A673 (cell line): Measurements from ENCODE around the gene PHF20. TPM values are rescaled to one million over a fixed set of nuclear protein-coding genes. Genes with fewer than 3 reads are reported as not detected.

Experiments used
- BruUV-seq: library from RNA; stranded (reverse); fragments of 400-500 nt; replicated peaks from 2 replicates; lab custom pipeline; 2021; lab: Mats Ljungman, UMichigan
- CTCF ChIA-PET: fragments of 300-600 bp; sonication (Branson Sonifier 250); formaldehyde crosslinking; loops from one replicate; lab custom pipeline; 2022; ENCODE audit warnings: antibody characterized with exemption; lab: Charles Lee
- POLR2A ChIA-PET: fragments of 300-600 bp; sonication (Branson Sonifier 250); formaldehyde crosslinking; loops from one replicate; lab custom pipeline; 2022; ENCODE audit warnings: antibody characterized with exemption; ENCODE audit not compliant: low non-redundant PET; lab: Charles Lee
- DNase-seq: peaks from one replicate; pipeline ENCODE4 v3.0.0-alpha.2; 2015; ENCODE audit warnings: low spot score
- H3K27ac ChIP-seq: fragments of 200-600 bp; sonication (generic); 2 replicates; pipeline ENCODE4 v1.5.1; 2016; ENCODE audit warnings: mixed run types, low read depth, mild to moderate bottlenecking, mixed read lengths, antibody characterized with exemption, low read length; ENCODE audit not compliant: poor library complexity, severe bottlenecking
- H3K27me3 ChIP-seq: fragments of 200-600 bp; sonication (generic); replicated peaks from 2 replicates; pipeline ENCODE4 v1.6.1; 2017; ENCODE audit warnings: mixed run types, low read depth, mild to moderate bottlenecking, mixed read lengths, antibody characterized with exemption, low read length; ENCODE audit not compliant: insufficient read depth, poor library complexity
- H3K36me3 ChIP-seq: fragments of 200-600 bp; sonication (generic); 2 replicates; pipeline ENCODE4 v1.6.1; 2016; ENCODE audit warnings: mixed run types, mild to moderate bottlenecking, mixed read lengths, antibody characterized with exemption, low read length; ENCODE audit not compliant: insufficient read depth, poor library complexity, severe bottlenecking
- H3K4me1 ChIP-seq: fragments of 200-600 bp; sonication (generic); 2 replicates; pipeline ENCODE4 v1.6.1; 2017; ENCODE audit warnings: mixed run types, mild to moderate bottlenecking, mixed read lengths, antibody characterized with exemption, low read length; ENCODE audit not compliant: insufficient read depth, poor library complexity, severe bottlenecking
- H3K4me3 ChIP-seq: fragments of 200-600 bp; sonication (generic); 2 replicates; pipeline ENCODE4 v1.5.1; 2016; ENCODE audit warnings: low read depth, mixed run types, mild to moderate bottlenecking, mixed read lengths, low read length; ENCODE audit not compliant: poor library complexity, severe bottlenecking
- H3K9me3 ChIP-seq: fragments of 200-600 bp; sonication (generic); 2 replicates; pipeline ENCODE4 v1.6.1; 2016; ENCODE audit warnings: mixed run types, low read depth, mild to moderate bottlenecking, mixed read lengths, antibody characterized with exemption, low read length; ENCODE audit not compliant: poor library complexity, severe bottlenecking
- CTCF ChIP-seq: fragments of 300-800, 200-600 bp; sonication (generic); conservative IDR thresholded peaks from 2 replicates; pipeline ENCODE4 v1.5.1; 2017; ENCODE audit warnings: low read depth, mild to moderate bottlenecking, antibody characterized with exemption, low read length, moderate library complexity, mixed read lengths
- EZH2 ChIP-seq: fragments of 200-600 bp; sonication (generic); IDR thresholded peaks from 2 replicates; pipeline ENCODE4 v1.6.1; 2017; ENCODE audit warnings: borderline replicate concordance, low read depth, mild to moderate bottlenecking, mixed read lengths, antibody characterized with exemption, low read length; ENCODE audit not compliant: poor library complexity, severe bottlenecking
- intact Hi-C: fragments of 100-400 bp; cut with micrococcal nuclease; formaldehyde crosslinking; loops from one replicate; pipeline ENCODE4 v1.10.0; 2022; ENCODE audit not compliant: unreplicated experiment
- total RNA-seq: library from RNA; stranded (reverse); gene quantifications from 2 replicates; pipeline ENCODE4 v1.2.3, GENCODE V29; 2021

Gene PHF20
- total RNA-seq, 1 experiment from 2014 or later: 43.0 TPM

GRCh38 chr20:35912881-35913280 is 141.1 kb downstream of the PHF20 start:
- DNase-seq: no peak
- Histone ChIP-seq H3K9me3 (no peaks in the 10 kb centered on the region), H3K36me3 (peaks cover 23% of the 10 kb centered on the region), H3K4me1 (no peaks in the 10 kb centered on the region), H3K27me3 (no peaks in the 10 kb centered on the region), H3K4me3 (no peak overlapping the region), H3K27ac (no peak overlapping the region)
- no peak for TF ChIP-seq EZH2
- TF ChIP-seq CTCF: no peak
- ChIA-PET POLR2A (no interaction called here), CTCF (no interaction called here)
- BruUV-seq: no TSS peak
- intact Hi-C loops: no loop called here

- DNase-seq: no peak
- ChIA-PET CTCF (no interaction called here), POLR2A (no interaction called here)
- BruUV-seq: no TSS peak
- H3K4me3 ChIP-seq: no peak overlapping the region
- H3K36me3 ChIP-seq: peaks cover 26% of the 10 kb centered on the region
- H3K27ac ChIP-seq: no peak overlapping the region
- no peaks in the 10 kb centered on the region for H3K4me1 ChIP-seq
- no peaks in the 10 kb centered on the region for H3K9me3 ChIP-seq
- TF ChIP-seq CTCF (no peak), EZH2 (no peak)
- no peaks in the 10 kb centered on the region for H3K27me3 ChIP-seq
- intact Hi-C loops: no loop called here
Observed at GRCh38 chr20:35917077-35917476, 145.3 kb downstream of the PHF20 start.

GRCh38 chr20:35918021-35918420 is 146.2 kb downstream of the PHF20 start:
- Histone ChIP-seq H3K4me1 (no peaks in the 10 kb centered on the region), H3K27me3 (no peaks in the 10 kb centered on the region), H3K36me3 (peaks cover 26% of the 10 kb centered on the region), H3K9me3 (no peaks in the 10 kb centered on the region), H3K27ac (no peak overlapping the region), H3K4me3 (no peak overlapping the region)
- CTCF ChIA-PET: no interaction called here
- DNase-seq: no peak
- intact Hi-C loops: no loop called here
- POLR2A ChIA-PET: no interaction called here
- no TSS peak for BruUV-seq
- no peak for TF ChIP-seq EZH2
- no peak for TF ChIP-seq CTCF
